HG03354 (cell line): ENCODE results near the gene PGRMC2.
"Not testable (repeated sequence)": the region's sequence is repeated elsewhere in the genome, so short reads cannot be mapped to it uniquely, and the experiment has no call there.

Experiments used
- ATAC-seq: cut with Tn5 transposase; IDR thresholded peaks from one replicate; pipeline ENCODE4 v1.9.1; 2021; ENCODE audit warnings: mild to moderate bottlenecking; ENCODE audit not compliant: unreplicated experiment, poor library complexity, severe bottlenecking

Gene PGRMC2

GRCh38 chr4:128277856-128278255 is 9.8 kb downstream of the PGRMC2 start:
- no peak for ATAC-seq

DNA sequence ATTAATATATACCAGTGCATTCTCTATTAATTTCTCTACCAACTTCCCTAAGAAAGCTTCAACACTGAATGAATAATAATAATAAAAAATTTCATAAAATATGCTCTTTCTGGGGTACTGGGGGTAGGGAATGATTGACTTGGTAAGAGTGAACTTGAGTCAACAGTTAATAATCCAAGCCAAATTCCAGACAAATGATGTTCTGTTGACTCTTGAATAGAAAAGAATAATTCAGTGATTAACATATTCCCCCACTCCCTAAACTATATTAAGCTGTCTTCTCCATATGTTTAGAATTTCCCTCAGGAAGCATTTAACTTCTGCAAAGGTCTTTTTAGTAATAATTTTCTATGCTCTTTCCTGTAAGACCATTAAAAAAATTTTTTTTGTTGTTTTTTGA is 12.3 kb downstream of the PGRMC2 start:
- ATAC-seq: no peak

DNA sequence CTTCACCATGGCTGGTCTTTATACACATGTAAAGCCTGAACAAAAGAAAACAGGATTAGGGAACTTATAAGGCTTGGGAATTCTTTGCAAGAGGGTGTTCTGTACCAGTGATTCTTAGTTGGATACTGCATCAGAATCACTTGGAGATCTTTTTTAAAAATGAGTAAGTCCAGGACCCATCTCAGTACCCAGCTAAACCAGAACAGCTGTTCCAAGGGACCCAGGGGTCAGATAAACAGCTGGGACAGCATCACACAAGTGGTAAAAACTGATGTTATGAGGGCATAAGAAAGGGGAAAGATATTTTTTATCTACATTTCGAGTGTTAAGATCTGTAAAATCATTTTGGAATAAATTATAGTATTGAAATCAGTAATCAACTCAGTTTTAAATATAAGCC is 16.1 kb downstream of the PGRMC2 start:
- no peak for ATAC-seq

GRCh38 chr4:128268970-128269369 is 18.6 kb downstream of the PGRMC2 start:
- no peak for ATAC-seq

DNA sequence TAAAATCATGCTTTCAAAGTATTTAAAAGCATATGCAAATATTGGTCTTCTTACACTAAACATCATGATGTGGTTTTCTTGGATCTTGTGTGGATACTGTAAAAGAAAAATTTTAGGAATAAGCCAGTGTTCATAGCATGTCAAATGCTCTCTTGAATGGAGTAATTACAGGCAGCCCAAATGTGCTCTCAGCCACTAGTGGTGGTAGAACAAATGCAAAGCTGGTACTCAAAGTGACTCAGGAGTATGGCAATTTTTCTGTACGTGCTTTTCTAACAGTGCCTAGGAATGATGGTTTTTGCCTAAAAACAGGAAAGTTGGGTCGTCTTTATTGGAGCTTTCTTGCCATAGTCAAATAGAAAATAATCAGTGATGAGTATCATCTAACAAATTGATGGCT is 19.9 kb downstream of the PGRMC2 start:
- ATAC-seq: no peak

GRCh38 chr4:128267171-128267570 is 20.4 kb downstream of the PGRMC2 start:
- ATAC-seq: not testable (repeated sequence)

DNA sequence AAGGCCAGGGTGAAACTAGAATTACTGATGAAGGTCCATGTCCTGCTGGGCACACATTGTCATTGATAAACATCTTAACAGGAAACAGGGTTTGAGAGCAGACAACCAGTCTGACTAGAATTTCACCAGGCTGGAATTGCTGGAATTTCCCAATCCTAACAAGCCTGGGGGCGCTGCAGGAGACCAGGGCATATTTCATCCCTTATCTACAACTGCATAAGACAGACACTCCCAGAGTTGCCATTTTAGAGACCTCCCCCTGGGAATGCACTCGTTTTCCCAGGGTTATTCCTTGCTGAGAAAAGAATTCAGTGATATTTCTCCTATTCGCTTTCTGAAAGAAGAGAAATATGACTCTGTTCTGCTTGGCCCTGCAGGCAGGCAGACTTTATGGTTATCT is 22.1 kb downstream of the PGRMC2 start:
- ATAC-seq: not testable (repeated sequence)

DNA sequence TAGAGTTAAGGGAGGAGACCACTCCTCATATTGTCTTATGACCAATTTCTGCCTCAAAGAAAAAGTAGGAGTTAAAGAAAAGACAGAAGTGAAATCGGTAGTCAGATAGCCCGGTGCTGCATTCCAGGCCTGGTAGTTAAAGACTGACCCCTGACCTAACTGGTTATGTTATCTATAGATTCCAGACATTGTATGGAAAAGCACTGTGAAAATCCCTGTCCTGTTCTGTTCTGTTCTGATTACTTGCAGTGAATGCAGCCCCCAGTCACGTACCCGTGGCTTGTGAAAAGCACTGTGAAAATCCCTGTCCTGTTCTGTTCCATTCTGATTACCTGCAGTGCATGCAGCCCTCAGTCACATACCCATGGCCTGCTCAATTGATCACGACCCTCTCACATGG is 27.7 kb downstream of the PGRMC2 start:
- ATAC-seq: not testable (repeated sequence)

DNA sequence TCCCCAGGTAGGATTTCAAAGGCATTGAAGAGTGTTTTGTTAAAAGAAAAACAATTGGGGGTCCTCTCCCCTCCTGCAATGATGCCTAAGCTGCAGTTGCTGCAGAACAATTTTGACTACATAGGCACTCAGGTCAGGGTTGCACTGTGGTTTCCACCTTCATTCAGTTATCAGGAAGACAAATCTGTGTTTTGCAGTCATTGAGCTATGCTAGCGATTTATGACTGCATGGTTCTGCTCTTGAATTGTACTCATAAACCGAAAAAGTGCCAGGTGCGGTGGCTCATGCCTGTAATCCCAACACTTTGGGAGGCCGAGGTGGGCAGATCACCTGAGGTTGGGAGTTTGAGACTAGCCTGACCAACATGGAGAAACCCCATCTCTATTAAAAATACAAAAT is 29.4 kb downstream of the PGRMC2 start:
- ATAC-seq: not testable (repeated sequence)

DNA sequence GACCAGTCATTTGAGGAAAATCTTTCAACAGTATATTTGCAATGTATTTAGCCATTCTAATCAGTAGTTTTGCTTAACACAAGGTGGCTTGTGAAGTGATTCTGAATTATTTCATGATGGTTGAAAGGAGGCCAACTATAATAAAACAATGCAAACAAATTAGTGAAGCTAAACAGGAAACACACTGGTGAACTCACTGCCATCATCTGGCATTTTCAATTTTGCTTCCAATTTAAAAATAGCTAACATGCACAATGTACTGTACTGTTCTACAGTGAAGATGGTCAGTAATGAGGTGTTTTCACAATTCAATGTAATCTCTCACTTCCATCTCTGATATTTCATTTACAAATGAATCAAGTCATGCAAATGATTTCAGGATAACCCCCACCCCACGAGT is 31.1 kb downstream of the PGRMC2 start:
- no peak for ATAC-seq

GRCh38 chr4:128255906-128256305 is 31.7 kb downstream of the PGRMC2 start:
- ATAC-seq: no peak

GRCh38 chr4:128249787-128250668 is 37.6 kb downstream of the PGRMC2 start:
- ATAC-seq: no peak

DNA sequence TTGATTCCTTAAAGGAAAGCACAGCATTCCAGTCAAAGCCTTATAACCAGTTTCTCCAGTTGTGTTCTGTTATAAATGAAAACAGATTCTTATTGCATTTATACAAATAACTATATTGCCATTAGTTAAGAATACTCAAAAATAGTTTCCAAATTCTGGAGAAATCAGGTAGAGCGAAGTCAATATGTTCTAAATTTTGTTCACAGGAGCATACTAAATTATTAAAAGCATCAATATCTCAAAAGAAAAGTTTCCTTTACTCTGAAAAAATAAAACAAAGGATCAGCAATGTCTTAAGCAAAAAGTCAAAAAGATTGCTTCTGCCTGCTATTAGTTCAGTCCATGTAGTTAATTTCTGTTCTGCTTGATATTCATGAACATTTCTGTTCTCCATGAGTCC is 39.7 kb downstream of the PGRMC2 start:
- ATAC-seq: no peak

DNA sequence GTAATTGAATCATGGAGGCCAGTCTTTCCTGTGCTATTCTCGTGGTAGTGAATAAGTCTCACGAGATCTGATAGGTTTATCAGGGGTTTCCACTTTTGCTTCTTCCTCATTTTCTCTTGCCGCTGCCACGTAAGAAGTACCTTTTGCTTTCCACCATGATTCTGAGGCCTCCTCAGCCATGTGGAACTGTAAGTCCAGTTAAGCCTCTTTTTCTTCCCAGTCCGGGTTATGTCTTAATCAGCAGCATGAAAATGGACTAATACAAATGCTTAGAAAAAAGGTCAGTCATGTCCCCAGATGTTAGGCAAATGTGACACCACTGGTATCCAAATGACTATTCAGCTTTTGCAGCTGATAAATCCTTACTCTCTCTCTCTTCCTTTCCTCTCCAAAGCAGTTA is 42.2 kb downstream of the PGRMC2 start:
- ATAC-seq: not testable (repeated sequence)

DNA sequence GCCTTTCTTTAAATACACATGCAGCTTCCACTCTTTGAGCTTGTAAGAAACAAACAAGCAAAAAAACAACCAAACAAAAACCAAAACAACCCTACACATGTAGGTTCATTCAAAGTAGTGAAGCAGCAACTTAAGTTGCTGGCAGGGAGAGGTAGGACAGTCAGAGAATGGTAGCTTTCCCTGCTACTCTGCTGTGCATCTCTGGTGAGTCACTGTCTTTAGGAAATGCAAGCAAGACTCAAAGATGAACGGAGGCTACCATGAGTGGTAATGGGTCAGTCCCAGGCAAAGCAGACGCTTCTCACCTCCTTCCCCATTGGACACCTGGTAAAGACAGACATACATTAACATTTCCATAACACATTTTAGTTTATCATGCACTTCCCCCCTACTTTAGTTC is 43.2 kb downstream of the PGRMC2 start:
- ATAC-seq: no peak

- no peak for ATAC-seq
Measured at GRCh38 chr4:128242601-128243000, 45.0 kb downstream of the PGRMC2 start.

DNA sequence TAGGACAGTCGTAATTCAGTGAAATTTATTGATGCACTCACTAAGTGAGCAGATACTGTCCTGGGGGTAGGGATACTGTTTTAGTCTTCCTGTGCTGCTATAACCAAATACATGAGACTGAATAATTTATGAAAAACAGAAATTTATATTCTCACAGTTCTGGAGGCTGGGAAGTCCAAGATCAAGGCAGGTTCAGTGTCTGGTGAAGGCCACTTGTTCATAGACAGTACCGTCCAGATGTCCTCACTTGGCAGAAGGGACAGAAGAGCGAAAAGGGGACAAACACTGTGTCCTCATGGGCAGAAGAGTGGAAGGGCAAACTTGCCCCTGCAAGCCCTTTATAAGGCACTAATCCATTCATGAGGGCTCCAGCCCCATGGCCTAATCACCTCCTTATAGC is 45.6 kb downstream of the PGRMC2 start:
- ATAC-seq: no peak

DNA sequence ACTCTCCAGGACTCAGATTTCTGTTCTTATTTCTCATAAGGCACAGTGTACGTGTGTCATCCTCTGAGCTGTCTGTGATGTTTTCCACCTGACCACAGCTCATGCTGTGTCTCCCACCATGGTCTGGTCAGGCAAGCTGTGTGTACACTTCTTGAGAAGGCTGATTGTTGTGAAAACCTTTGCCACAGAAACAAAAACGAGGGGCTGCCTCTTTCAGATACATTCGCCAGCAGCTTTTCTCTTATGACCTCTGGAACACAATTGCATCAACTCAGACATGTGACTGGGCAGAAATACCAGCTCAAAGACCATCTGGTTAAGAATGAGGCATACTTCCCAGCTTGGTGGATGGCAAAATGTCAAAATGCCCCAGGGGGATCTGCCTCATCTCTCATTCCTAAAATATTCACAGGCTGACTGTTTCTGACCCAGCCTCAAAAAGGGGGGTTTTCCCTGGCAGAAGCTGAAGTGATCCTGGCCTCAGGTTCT is 46.1 kb downstream of the PGRMC2 start:
- no peak for ATAC-seq

- ATAC-seq: no peak
Measured at GRCh38 chr4:128241019-128241418, 46.6 kb downstream of the PGRMC2 start.

DNA sequence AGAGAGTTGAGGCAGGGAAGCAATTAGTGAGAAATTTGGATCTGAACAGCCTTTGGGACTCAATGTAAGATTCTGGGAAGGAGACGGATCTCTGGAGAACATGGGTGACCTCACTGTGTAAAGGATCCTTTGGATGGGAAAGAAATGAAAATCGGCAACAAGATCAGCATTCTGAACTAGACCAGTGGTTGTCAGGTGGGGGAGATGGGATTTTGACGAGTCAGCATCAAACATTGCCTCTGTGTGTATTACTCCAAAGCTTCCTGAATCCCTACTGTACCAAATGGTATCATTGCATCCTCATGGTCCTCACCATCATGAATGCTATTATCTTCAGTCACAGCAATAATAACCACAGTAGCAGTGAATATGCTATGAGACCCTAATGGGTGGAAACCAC is 52.8 kb downstream of the PGRMC2 start:
- no peak for ATAC-seq

GRCh38 chr4:128232719-128233118 is 54.9 kb downstream of the PGRMC2 start:
- ATAC-seq: no peak
